IMR-90 (cell line): ENCODE measurements around the gene ADISSP.

Experiments
- CEBPB ChIP-seq: IDR thresholded peaks from 2 replicates; pipeline ENCODE4 v1.6.1; 2012; ENCODE audit warnings: low read depth, low read length, improper control_type of control experiment
- CTCF ChIP-seq: conservative IDR thresholded peaks from 2 replicates; pipeline ENCODE4 v1.5.1; 2012; ENCODE audit warnings: mild to moderate bottlenecking, low read depth, low read length, improper control_type of control experiment
- POLR2A ChIP-seq: IDR thresholded peaks from 2 replicates; pipeline ENCODE4 v1.6.1; 2012; ENCODE audit warnings: mild to moderate bottlenecking, low read depth, low read length

DNA sequence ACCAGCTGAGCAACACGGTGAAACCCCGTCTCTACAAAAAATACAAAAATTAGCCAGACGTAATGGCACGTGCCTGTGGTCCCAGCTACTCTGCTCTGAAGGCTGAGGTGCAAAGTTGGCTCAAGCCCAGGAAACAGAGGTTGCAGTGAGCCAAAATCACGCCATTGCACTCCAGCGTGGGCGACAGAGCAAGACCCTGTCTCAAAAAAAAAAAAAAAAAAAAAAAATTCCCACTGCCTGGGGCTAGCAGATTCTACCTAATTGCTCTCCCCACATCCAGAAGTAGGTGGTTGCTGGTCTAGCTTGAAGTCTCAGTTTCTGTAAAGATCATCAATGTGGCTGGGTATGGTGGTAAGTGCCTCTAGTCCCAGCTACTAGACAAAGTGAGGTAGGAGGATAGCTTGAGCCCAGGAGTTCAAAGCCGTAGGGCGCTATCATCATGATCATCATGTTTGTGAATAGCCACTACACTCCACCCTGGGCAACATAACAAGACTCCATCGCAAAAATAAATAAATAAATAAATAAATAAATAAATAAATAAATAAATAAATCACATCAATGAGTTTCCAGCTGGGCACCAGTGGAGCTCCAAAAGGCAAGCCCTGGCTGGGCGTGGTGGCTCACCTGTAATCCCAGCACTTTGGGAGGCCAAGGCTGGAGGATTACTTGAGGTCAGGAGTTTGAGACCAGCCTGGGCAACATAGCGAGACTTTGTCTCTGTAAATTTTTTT lies 46.5 kb upstream of the ADISSP start:
- no peak for TF ChIP-seq CTCF
- no peak for TF ChIP-seq POLR2A
- no peak for TF ChIP-seq CEBPB
